OCI-LY1 (cell line): ENCODE measurements around the gene SIAH1.

Experiments used
- CTCF ChIP-seq: fragments of 200-600 bp; sonication (generic), shearing (Covaris generic); IDR thresholded peaks from 2 replicates; pipeline ENCODE4 v1.5.1; 2017; ENCODE audit warnings: mild to moderate bottlenecking, antibody characterized with exemption, low read length, moderate library complexity, mixed read lengths
- EZH2 ChIP-seq: fragments of 200-600 bp; sonication (generic), shearing (Covaris generic); IDR thresholded peaks from 2 replicates; pipeline ENCODE4 v1.8.0; 2017; ENCODE audit warnings: borderline replicate concordance, mixed run types, mild to moderate bottlenecking, antibody characterized with exemption, low read length, moderate library complexity, mixed read lengths

- no peak for TF ChIP-seq CTCF
- TF ChIP-seq EZH2 = no peak
Measured at GRCh38 chr16:48347980-48348379, 37.2 kb downstream of the SIAH1 start.
